WTC11 (cell line): ENCODE measurements around the gene ERF. TPM values are rescaled to one million over a fixed set of nuclear protein-coding genes. Genes with fewer than 3 reads are reported as not detected.
A peak's percentile ranks its signal among the peaks of the same experiment; 100 is the strongest.

Experiments
- ATAC-seq: fragments of 200-7000 bp; cut with Tn5 transposase; 2 replicates; pipeline ENCODE4 v1.10.0; 2021; ENCODE audit warnings: mild to moderate bottlenecking, moderate library complexity
- CTCF ChIA-PET: fragments of 300-600 bp; sonication (Branson Sonifier 250); formaldehyde crosslinking; loops from one replicate; lab custom pipeline; 2021; ENCODE audit warnings: antibody characterized with exemption; lab: Charles Lee
- POLR2A ChIA-PET: fragments of 350-600 bp; sonication (Branson Sonifier 250); formaldehyde crosslinking; loops from one replicate; lab custom pipeline; 2021; ENCODE audit warnings: antibody characterized with exemption; lab: Charles Lee
- DNase-seq: peaks from one replicate; pipeline ENCODE4 v3.0.0; 2021; ENCODE audit warnings: low spot score
- H3K27ac Mint-ChIP-seq: 2 replicates; pipeline ENCODE4 v1.8.0; 2021; ENCODE audit warnings: mixed read lengths
- H3K27me3 Mint-ChIP-seq: 2 replicates; pipeline ENCODE4 v1.8.0; 2021; ENCODE audit warnings: low read depth, mild to moderate bottlenecking, moderate library complexity, mixed read lengths
- H3K36me3 Mint-ChIP-seq: 2 replicates; pipeline ENCODE4 v1.8.0; 2021; ENCODE audit warnings: mixed read lengths
- H3K4me1 Mint-ChIP-seq: 2 replicates; pipeline ENCODE4 v1.8.0; 2022; ENCODE audit warnings: mixed read lengths
- H3K4me3 Mint-ChIP-seq: 2 replicates; pipeline ENCODE4 v1.8.0; 2021; ENCODE audit warnings: mild to moderate bottlenecking, moderate library complexity, mixed read lengths
- H3K9me3 Mint-ChIP-seq: 2 replicates; pipeline ENCODE4 v1.8.0; 2021; ENCODE audit warnings: mixed read lengths
- ATF2 ChIP-seq: sonication (generic); formaldehyde crosslinking; IDR thresholded peaks from 2 replicates; pipeline ENCODE4 v1.8.1; 2022; ENCODE audit warnings: low read depth, missing genetic modification reagents, borderline replicate concordance
- ATF3 ChIP-seq: sonication (generic); formaldehyde crosslinking; conservative IDR thresholded peaks from 2 replicates; pipeline ENCODE4 v1.8.1; 2022; ENCODE audit warnings: mild to moderate bottlenecking, missing genetic modification reagents
- ATF6 ChIP-seq: sonication (generic); formaldehyde crosslinking; IDR thresholded peaks from 2 replicates; pipeline ENCODE4 v1.8.1; 2023; ENCODE audit warnings: mild to moderate bottlenecking, missing genetic modification reagents
- CREM ChIP-seq: sonication (generic); formaldehyde crosslinking; IDR thresholded peaks from 2 replicates; pipeline ENCODE4 v1.8.1; 2022; ENCODE audit warnings: mild to moderate bottlenecking, missing genetic modification reagents, moderate library complexity
- ELF4 ChIP-seq: sonication (generic); formaldehyde crosslinking; IDR thresholded peaks from 2 replicates; pipeline ENCODE4 v1.8.1; 2022; ENCODE audit warnings: low read depth, mild to moderate bottlenecking, moderate library complexity, missing genetic modification reagents
- EMX1 ChIP-seq: fragments of 250-450 bp; sonication (Bioruptor Pico); IDR thresholded peaks from 2 replicates; pipeline ENCODE4 v1.8.0; 2021; ENCODE audit warnings: mild to moderate bottlenecking
- GABPB1 ChIP-seq: sonication (generic); formaldehyde crosslinking; IDR thresholded peaks from 2 replicates; pipeline ENCODE4 v1.8.1; 2023; ENCODE audit warnings: mild to moderate bottlenecking, missing genetic modification reagents
- IRF1 ChIP-seq: sonication (generic); formaldehyde crosslinking; IDR thresholded peaks from 2 replicates; pipeline ENCODE4 v1.8.0; 2023; ENCODE audit warnings: missing genetic modification reagents
- IRF2 ChIP-seq: sonication (generic); formaldehyde crosslinking; IDR thresholded peaks from 2 replicates; pipeline ENCODE4 v1.8.0; 2022; ENCODE audit warnings: low read depth, missing genetic modification reagents, borderline replicate concordance
- JUN ChIP-seq: sonication (generic); formaldehyde crosslinking; IDR thresholded peaks from 2 replicates; pipeline ENCODE4 v1.8.0; 2023; ENCODE audit warnings: mild to moderate bottlenecking, missing genetic modification reagents
- MXD4 ChIP-seq: fragments of 250-450 bp; sonication (Bioruptor Pico); IDR thresholded peaks from 2 replicates; pipeline ENCODE4 v1.8.0; 2021; ENCODE audit warnings: mild to moderate bottlenecking, moderate library complexity, borderline replicate concordance
- TCF7 ChIP-seq: sonication (generic); formaldehyde crosslinking; IDR thresholded peaks from 2 replicates; pipeline ENCODE4 v1.8.0; 2022; ENCODE audit warnings: mild to moderate bottlenecking, low read depth, missing genetic modification reagents, moderate library complexity
- ZNF138 ChIP-seq: sonication (generic); formaldehyde crosslinking; conservative IDR thresholded peaks from 2 replicates; pipeline ENCODE4 v1.8.1; 2022; ENCODE audit warnings: mild to moderate bottlenecking, moderate library complexity, missing genetic modification reagents
- ZNF263 ChIP-seq: sonication (generic); formaldehyde crosslinking; IDR thresholded peaks from 2 replicates; pipeline ENCODE4 v1.8.1; 2022; ENCODE audit warnings: low read depth, mild to moderate bottlenecking, moderate library complexity, missing genetic modification reagents
- ZNF416 ChIP-seq: fragments of 250-450 bp; sonication (Bioruptor Pico); IDR thresholded peaks from 2 replicates; pipeline ENCODE4 v1.9.0; 2021; ENCODE audit warnings: mild to moderate bottlenecking, inconsistent platforms
- total RNA-seq: library from RNA; stranded (reverse); gene quantifications from 3 replicates; pipeline ENCODE4 v1.2.3, GENCODE V29; 2021
- TF ChIP-seq, protein P1 (sequence below): sonication (generic); formaldehyde crosslinking; IDR thresholded peaks from 2 replicates; pipeline ENCODE4 v1.8.1; 2023; ENCODE audit warnings: mild to moderate bottlenecking, missing genetic modification reagents, moderate library complexity
- TF ChIP-seq, protein P2 (sequence below): sonication (generic); formaldehyde crosslinking; IDR thresholded peaks from 2 replicates; pipeline ENCODE4 v1.8.1; 2022; ENCODE audit warnings: low read depth, mild to moderate bottlenecking, moderate library complexity, missing genetic modification reagents, borderline replicate concordance
- TF ChIP-seq, protein P3 (sequence below): sonication (generic); formaldehyde crosslinking; IDR thresholded peaks from 2 replicates; pipeline ENCODE4 v1.8.1; 2022; ENCODE audit warnings: mild to moderate bottlenecking, missing genetic modification reagents, moderate library complexity, borderline replicate concordance

ERF gene
- total RNA-seq, 1 experiment from 2014 or later, result 65.9 TPM

DNA sequence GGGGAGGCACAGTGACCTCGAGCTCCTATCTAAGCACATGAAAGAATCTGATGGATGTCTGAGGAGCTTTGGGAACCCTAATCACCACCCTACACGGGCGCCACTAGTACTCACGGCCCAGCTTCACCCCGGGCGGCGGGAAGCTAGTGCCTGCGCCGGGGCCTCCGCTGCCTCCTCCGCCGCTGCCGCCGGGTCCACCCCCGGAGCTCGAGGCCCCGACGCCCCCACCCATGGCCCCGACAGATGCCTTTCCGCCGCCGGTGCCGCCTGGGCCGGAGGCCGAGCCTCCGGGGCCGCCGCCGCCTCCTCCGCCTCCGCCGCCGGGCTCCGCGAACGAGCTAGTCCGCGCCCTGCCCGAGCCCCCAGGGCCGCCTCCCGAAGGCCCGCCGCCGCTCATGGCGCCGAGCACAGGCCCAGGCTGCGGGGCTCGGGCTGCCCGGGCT lies 12.8 kb downstream of the ERF start:
- TF ChIP-seq ELF4 (CRISPR knock-in tag), result no peak
- TF ChIP-seq ATF2 (CRISPR knock-in tag), result no peak
- peak; percentile 55; the same call in 1 of the 2 replicates for TF ChIP-seq ZNF416 (CRISPR knock-in tag)
- no peak for DNase-seq
- Mint-ChIP-seq H3K4me3 (peak overlapping the region; percentile 90), H3K9me3 (no peaks in the 10 kb centered on the region), H3K4me1 (peaks cover 35% of the 10 kb centered on the region), H3K27ac (no peak overlapping the region), H3K27me3 (no peaks in the 10 kb centered on the region; the same call in 1 of the 2 replicates), H3K36me3 (peaks cover 14% of the 10 kb centered on the region)
- no peak for ATAC-seq
- ChIA-PET POLR2A (interaction anchor here (0.5 to 1.2 kb wide), 3 partner anchors 8 to 17 kb away, joined by 5 to 7 read pairs (median 5); partner anchors contain the start of gene ERF), CTCF (interaction anchor here (0.8 to 7.8 kb wide), 15 partner anchors 8 to 198 kb away, joined by 3 to 239 read pairs (median 5); partner anchors contain the start of genes ERF, POU2F2 and ZNF526)

GRCh38 chr19:42241279-42241678 lies 13.6 kb downstream of the ERF start:
- Mint-ChIP-seq H3K27ac (no peak overlapping the region), H3K4me1 (peaks cover 27% of the 10 kb centered on the region), H3K36me3 (peaks cover 22% of the 10 kb centered on the region), H3K4me3 (peak overlapping the region; percentile 90), H3K27me3 (no peaks in the 10 kb centered on the region; the same call in 1 of the 2 replicates), H3K9me3 (no peaks in the 10 kb centered on the region)
- ATAC-seq (no peak), DNase-seq (no peak)
- ChIA-PET CTCF (interaction anchor here (2.9 kb wide), 1 partner anchor 38 kb away, joined by 8 read pairs; no protein-coding TSS in a partner anchor), POLR2A (interaction anchor here (0.5 to 0.7 kb wide), 2 partner anchors 18 to 52 kb away, joined by 3 to 5 read pairs; no protein-coding TSS in a partner anchor)
- no peak for TF ChIP-seq TCF7 (CRISPR knock-in tag)
- TF ChIP-seq, protein P1, sequence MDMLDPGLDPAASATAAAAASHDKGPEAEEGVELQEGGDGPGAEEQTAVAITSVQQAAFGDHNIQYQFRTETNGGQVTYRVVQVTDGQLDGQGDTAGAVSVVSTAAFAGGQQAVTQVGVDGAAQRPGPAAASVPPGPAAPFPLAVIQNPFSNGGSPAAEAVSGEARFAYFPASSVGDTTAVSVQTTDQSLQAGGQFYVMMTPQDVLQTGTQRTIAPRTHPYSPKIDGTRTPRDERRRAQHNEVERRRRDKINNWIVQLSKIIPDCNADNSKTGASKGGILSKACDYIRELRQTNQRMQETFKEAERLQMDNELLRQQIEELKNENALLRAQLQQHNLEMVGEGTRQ (CRISPR knock-in tag), result no peak
- no peak for TF ChIP-seq ATF3 (CRISPR knock-in tag)
- TF ChIP-seq ZNF138 (CRISPR knock-in tag), result no peak

- ChIA-PET POLR2A (no interaction called here), CTCF (interaction anchor here (2.9 kb wide), 1 partner anchor 40 kb away, joined by 8 read pairs; no protein-coding TSS in a partner anchor)
- H3K4me1 Mint-ChIP-seq, result peaks cover 14% of the 10 kb centered on the region
- ATAC-seq (no peak), DNase-seq (no peak)
- H3K27ac Mint-ChIP-seq, result no peak overlapping the region
- no peak overlapping the region for H3K4me3 Mint-ChIP-seq
- H3K9me3 Mint-ChIP-seq, result no peaks in the 10 kb centered on the region
- H3K36me3 Mint-ChIP-seq, result peaks cover 33% of the 10 kb centered on the region
- no peaks in the 10 kb centered on the region; the same call in 1 of the 2 replicates for H3K27me3 Mint-ChIP-seq
- TF ChIP-seq CREM (CRISPR knock-in tag) (no peak), EMX1 (no peak), ATF6 (CRISPR knock-in tag) (no peak), ZNF263 (no peak), JUN (CRISPR knock-in tag) (no peak), MXD4 (CRISPR knock-in tag) (no peak), GABPB1 (CRISPR knock-in tag) (no peak), IRF1 (no peak), IRF2 (CRISPR knock-in tag) (no peak)
- TF ChIP-seq, protein P2, sequence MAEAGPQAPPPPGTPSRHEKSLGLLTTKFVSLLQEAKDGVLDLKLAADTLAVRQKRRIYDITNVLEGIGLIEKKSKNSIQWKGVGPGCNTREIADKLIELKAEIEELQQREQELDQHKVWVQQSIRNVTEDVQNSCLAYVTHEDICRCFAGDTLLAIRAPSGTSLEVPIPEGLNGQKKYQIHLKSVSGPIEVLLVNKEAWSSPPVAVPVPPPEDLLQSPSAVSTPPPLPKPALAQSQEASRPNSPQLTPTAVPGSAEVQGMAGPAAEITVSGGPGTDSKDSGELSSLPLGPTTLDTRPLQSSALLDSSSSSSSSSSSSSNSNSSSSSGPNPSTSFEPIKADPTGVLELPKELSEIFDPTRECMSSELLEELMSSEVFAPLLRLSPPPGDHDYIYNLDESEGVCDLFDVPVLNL (CRISPR knock-in tag), result no peak
- TF ChIP-seq, protein P3, sequence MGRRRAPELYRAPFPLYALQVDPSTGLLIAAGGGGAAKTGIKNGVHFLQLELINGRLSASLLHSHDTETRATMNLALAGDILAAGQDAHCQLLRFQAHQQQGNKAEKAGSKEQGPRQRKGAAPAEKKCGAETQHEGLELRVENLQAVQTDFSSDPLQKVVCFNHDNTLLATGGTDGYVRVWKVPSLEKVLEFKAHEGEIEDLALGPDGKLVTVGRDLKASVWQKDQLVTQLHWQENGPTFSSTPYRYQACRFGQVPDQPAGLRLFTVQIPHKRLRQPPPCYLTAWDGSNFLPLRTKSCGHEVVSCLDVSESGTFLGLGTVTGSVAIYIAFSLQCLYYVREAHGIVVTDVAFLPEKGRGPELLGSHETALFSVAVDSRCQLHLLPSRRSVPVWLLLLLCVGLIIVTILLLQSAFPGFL (CRISPR knock-in tag), result no peak
Observed at GRCh38 chr19:42239544-42240220, 15.2 kb downstream of the ERF start.
